Hematopoietic multipotent progenitor cell (in vitro differentiated cells): ENCODE measurements around the gene TPK1. TPM values are rescaled to one million over a fixed set of nuclear protein-coding genes. Genes with fewer than 3 reads are reported as not detected.

Source experiments
- DNase-seq, 3 donors: peaks; one replicate each; pipeline ENCODE4 v3.0.0-alpha.2; 2011 to 2015; ENCODE audit warnings: low read depth in 2 of 3, low spot score in 2 of 3
- total RNA-seq: library from RNA; depleted of rRNA; stranded (reverse); fragments of >200 nt; gene quantifications from one replicate; pipeline ENCODE4 v1.2.3, GENCODE V29; 2012

The TPK1 gene
- total RNA-seq, 1 donor: 23.4 TPM

DNA sequence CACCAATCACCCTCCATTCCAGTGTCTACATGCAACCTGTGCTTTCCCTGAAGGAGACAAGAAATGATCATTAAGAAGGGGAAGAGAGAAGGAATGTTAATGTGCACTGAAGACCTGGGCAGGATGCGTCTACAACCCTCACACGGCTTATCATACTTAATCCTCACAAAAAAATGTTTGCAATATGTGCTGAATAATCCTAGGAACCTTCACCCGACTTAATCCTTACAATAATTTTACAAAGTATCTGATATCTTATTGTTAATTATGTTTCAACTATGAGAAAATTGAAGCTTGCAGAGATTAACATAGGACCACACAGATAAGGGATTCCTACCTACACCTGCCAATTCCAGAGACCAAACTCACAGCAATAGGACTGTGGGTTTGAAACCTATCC, 287.3 kb downstream of the TPK1 start:
- no peak for DNase-seq

DNA sequence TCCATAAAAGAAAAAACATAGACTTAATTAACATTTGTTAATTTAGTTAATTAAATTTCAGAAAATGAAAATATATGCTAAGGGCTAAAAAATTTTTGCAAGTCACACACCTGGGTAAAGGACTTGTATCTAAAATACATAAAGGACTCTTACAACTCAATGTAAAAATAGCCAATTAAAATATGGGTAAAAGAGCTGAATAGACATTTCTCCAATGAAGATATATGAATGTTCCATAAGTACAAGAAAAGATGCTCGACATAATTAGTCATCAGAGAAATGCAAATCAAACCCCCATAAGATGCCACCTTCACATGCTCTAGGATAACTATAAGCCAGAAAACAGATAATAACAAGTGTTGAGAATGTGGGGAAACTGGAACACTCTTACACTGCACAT, 288.0 kb downstream of the TPK1 start:
- no peak for DNase-seq

DNA sequence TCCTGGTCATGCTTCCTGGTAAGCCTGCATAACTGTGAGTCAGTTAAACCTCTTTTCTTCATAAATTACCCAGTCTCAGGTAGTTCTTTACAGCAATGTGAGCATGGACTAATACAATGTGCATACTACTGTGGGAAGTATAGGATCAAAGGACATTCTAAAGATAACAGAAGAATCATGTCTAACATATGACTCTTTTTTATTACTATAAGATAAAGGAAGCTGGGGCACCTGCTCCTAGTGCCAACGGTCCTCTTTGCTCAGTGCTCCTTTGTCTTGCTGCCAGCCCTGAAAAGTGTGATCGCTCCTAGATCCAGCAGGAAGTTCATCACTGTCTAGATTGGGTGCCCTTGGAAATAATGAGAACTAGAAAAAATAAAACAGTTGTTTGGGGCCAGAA, 289.1 kb downstream of the TPK1 start:
- no peak for DNase-seq

DNA sequence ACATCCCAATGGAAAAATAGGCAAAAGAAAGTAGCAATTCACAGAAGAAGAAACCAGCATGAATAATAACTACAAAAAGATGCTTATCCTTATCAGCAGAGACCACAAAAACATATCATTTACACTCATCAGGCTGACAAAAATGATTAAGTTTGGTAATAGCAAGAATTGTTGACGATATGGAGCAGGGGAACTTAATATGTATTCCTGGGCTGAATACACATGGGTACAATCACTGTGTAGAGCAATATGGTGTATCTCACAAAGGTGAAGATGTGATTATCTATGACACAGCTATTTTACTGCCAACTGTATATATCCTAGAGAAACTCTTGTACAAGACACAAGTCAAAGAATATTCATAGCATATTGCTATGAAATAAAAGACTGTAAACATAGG, 290.5 kb downstream of the TPK1 start:
- DNase-seq: no peak

DNA sequence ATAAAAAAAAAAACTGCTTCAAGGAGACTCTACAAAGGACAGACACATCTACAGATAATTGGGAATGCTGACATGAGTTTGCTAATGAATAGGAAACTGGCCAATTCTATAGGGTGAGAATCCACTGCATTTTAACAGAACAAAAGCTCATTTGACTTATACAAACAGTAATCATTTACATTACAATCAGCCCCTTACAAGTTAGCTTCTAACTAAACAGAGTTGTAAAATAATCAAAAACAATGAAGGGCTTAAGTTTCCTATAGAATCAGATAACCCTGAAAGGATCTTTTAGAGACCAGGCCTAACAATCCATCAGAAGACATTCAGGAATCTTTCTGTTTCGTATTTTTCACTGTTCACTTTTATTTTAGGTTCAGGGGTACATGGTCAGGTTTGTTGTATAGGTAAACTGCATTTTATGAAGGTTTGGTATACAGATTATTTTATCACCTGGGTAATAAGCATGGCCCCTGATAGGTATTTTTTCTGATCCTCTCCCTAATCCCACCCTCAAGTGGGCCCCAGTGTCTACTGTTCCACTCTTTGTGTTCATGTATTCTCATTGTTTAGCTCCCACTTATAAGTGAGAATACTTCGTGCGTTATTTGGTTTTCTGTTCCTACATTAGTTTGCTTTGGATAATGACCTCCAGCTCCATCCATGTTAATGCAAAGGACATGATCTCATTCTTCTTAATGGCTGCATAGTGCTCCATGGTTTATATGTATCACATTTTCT, 301.0 kb downstream of the TPK1 start:
- no peak for DNase-seq

DNA sequence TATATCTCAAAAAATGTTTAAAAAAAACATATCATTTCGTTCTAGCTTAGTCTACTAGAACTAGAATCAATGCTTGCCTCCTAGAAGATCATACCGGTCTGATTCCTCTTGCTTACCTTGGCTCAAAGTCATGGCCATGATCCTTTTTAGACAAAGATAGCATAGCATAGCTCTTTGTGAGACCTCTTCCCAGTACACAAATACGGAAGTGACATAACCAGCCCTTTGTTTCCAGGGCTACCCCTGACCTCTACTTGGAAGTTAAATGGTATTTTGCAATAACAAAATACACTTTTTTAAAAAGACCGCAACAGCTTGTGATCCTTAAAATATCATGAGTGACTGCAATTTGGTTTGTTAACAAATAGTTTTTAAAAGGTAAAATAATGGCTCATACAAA, 301.7 kb downstream of the TPK1 start:
- DNase-seq: no peak

DNA sequence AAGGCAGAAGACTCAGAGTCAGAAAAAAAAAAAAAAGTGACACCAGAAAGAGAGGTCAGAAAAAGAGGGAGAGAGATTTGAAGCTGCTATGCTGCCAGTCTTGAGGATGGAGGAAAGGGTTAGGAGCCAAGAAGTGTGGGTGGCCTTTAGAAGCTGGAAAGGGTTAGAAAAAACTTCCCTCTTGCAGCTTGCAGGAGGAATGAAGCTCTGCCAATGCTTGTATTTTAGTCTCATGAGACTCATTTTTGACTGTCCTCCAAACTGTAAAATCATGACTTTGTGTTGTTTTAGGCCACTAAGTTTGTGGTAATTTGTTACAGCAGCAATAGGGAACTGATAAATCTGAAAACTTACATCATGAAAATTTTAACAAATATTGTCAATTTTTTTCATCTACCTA, 304.7 kb downstream of the TPK1 start:
- no peak for DNase-seq

DNA sequence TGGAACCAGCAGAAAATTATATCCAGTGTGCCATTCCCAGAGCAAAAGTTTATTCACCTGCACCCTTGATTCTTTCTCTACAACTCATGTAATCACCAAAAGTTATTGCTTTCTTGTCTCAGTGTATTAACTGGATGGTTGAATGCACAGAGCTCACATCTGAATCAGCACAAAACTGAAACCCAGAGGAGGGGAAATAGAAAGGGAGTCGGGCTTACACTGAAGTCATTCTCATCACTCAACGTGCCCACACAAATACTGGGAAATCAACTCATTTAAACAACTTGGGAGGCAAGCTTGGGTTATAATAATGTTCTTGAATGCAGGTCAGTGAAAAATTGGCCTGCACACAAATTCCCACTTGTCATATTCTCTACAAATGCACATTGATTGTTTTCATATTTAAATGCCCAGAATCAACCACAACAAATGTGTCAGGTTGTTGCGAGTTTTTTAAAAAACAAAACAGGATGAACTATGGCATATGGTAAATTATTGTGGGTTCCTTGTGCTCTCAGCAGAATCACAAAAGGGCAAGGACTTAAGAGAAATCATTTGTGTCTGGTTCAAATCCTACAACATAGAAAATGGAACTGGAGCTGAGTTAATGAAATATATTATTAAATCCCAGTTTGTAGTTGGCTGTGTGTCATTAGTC, 306.5 kb downstream of the TPK1 start:
- DNase-seq: no peak

DNA sequence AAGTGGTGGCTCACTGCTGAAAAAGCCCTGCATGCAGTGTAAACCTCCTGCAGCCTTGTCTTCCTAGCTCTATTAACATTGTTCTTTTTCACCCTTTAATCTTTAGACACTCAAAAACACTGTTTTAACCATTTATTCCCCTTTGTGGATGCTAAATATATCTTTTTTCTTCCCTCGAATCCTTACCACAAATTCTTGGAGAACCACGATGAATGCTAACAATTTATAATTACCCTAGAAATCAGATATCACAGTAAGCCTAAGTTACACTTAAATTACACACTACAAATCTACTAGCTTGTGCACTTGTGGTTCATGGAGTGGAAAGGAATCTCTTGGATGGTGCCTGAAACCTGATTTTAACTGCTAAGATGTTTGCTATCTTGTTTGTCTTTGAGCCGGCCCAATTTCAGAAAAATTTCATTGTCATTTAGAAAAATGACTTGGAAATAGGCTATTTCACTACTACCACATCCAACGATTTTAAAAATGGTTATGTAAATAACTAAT, 307.3 kb downstream of the TPK1 start:
- no peak for DNase-seq

DNA sequence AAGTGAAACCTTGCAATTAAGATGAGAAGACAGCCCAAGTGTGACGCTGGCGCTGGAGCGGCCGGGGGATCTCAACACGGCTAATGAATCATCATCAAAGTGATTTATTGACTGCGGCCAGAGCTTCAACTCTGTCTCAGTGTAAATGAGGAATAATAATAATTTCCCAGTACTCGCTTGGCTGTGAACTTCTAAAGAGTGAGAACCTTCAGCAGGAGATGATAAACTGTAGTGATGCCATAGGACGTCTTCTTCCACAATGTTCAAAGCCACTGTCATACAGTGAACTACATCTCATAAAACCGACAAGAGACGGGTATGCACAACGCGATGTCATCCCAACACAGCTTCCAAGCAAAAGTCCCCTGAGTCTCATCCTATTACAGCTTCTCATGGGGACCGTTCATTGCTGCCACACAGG, 308.8 kb downstream of the TPK1 start:
- DNase-seq: no peak

DNA sequence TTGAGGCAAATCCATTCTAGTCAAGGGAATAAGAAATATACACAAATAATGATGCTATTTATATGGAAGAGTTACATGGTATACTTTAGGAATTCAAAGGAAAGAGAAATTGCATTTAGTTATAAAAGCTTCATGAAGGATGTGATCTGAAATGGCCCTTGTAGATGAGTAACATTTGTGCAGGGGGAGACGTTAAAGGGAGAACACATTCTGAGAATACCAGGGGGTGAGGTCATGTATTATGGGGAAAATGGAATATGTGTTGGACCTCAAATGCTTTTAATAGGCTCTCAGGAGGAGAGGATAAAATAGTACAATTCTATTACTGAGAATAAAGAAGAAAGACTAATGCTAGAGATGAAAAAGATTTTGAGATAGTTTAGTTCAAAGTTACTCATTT, 309.9 kb downstream of the TPK1 start:
- DNase-seq: no peak

DNA sequence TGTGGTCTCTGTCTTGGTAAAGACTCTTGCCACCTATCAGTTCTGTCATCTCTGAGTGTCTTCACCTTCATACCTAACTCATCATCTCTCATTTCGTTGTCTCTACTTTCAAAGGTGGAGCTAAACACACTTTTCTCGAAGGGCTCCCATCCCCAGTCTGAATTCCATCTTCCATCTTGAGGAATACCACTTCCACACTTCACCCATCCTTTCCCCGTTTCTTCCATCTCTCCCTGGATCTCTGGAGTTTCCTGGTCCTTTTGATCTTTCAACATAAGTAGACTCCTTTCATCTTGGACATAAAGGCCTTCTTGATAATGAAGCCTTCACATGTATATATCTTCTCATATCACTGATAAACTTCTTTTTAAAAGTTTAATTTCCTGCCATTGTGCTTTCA, 311.6 kb downstream of the TPK1 start:
- no peak for DNase-seq

DNA sequence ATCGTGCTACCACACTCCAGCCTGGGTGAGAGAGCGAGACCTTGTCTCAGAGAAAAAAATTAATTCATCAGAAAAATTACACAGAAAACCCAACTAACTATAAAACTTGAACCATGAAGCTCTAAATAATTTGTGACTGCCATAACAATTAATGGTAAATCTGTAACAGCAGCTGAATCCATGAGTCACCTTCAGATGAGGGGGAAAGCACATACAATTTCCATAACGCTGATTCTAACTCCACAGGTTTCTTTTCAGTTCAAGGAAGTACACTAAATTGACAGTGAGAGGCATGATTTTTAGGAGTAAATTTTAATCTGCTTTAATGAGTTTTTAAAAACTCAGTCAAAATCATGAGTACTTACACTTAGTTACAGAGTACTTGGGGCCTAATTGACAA, 312.2 kb downstream of the TPK1 start:
- no peak for DNase-seq

DNA sequence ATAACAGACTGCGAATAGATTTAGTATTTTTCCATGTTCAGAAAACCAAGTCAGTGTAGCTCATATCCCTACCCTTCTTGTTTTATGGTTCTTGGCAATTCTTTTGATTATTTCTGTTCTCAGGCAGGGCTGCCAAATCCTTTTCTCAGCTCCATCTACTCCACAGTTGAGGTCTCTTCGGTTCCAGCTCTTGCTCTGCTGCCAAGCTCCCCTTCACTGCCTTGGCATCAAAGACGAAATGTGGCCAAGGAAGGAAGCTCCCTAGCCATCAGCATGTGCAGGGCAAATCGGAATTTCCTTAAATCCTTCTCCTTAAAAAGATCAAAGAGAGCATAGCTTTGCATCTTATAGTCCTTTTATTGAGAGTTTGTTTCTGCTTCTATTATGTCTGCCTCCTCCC, 315.9 kb downstream of the TPK1 start:
- no peak for DNase-seq

DNA sequence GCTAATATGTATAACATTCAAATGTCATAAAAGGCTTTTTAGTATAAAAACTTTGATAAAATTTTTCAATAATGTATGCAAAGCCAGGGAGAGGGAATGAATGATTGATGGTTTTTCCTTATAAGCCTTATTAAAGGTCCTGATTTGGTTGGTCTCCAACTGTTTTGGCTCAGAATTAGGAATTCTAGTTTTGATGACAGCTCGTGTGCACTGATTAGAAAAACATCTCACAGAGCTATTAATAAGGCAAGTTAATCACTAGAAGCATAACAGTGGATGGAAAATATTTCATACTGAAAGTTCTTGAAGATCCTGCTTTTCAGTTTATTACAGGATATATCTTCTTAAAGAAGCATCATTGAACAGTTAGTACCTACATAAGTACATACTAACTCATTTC, 317.5 kb downstream of the TPK1 start:
- no peak for DNase-seq

DNA sequence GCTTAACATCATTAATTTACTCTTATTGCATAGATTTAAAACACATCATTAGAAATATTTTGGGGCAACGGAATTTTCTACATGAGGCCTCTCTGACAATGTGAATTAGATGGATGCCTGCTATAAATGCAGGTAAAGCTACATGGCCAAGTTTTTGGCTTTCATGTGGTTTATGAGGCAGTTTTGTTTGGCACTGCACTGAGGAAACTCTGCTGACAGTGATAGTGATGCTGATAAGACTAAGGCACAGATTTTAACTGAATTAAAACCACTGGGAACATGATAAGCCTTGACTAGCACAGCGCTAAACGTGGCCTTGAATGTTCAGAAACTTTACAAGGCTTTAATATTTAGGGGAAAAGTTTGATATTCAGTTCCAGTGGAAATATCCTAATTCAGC, 318.1 kb downstream of the TPK1 start:
- DNase-seq: peak in 1 of 3 donors; percentile 12

DNA sequence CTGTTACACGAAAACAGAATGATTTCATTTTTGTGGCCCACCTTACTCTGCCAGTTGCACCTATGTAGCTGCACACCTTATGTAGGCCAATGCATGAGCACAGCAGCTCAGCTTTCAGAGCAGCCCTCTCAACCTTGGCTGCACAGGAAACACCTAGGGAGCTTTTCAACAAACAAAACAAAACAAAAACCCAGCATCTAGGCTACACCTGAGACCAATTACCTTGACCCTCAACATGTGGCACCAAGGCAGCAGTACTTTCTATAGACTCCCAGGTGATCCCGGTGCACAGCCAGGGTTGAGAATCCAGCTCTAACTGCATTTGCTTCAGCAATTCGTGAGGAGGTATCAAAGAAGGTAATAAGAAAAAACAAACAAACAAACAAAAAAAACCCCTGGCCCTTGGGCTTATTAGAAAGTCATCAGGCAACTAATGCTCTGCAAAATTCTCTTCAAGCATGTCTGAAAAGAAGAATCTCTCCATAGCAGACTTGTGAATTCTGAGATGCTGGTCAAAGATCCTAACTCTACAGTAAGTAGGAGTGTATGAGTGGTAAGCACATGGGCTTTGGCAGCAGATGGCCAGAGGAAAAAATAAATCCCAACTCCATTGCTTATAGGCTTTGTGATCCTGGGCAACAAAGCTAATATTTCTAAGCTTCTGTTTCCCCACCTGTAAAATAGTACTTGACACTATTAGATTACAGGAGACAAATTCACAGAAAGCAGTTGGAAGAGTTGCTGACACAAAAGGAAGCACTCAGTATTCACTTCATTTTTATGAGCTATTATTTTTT, 318.9 kb downstream of the TPK1 start:
- DNase-seq: no peak

DNA sequence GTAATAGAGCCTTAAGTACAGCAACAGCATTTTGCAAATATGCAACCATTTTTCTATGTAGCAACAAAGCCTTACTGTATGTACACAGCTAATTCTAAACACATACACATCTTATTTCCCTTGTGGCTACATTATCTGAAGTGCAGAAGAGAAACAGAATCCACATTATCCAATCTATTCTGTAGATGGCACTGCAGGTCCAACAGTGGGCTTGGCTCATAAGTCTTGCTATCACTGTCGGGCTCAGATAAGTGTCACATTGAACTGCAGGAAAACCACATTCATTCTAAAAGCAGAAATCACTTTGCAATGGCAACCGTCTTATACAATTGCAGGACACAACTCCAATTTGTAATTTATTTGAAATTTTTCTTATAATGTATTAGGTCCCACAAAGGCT, 322.5 kb downstream of the TPK1 start:
- DNase-seq: peak in 2 of 3 donors; percentile 78 to 93

DNA sequence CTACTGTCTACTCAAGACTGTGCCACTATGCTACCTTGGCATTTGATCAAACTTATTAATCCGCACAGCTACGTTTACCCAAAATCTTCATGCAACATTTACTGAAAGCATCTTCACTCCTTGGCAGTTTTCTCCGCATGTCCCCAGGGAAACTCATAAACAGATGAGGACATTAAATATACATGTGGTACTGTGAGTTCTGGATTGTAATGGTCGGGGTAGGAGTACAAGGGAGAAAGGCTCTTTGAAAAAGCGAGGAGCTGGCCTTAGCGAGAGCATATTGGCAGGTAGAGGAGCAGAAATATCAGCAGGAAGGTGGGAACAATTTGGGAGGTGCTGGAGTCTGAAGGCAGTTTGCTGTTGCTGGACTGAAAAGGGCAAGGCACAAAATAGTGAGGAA, 325.2 kb downstream of the TPK1 start:
- DNase-seq: no peak

DNA sequence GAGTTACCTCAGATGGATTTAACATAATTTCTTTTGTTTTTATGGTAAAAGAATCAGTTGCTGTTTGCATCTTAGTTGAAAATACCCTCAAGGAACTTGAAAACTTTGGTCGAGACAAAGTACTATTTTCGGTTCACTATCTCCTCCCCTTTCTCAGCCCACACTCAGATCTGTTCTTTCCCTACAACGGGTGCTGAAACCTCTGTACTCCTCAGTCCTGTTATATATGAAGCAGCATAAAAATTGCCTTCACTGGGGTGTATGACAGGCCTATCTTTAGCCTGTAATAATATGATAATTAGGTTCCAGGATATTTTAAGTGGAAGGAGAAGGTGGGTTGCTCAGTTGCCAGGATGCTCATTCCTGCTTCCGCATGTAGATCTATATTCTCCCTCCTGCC, 327.2 kb downstream of the TPK1 start:
- no peak for DNase-seq

DNA sequence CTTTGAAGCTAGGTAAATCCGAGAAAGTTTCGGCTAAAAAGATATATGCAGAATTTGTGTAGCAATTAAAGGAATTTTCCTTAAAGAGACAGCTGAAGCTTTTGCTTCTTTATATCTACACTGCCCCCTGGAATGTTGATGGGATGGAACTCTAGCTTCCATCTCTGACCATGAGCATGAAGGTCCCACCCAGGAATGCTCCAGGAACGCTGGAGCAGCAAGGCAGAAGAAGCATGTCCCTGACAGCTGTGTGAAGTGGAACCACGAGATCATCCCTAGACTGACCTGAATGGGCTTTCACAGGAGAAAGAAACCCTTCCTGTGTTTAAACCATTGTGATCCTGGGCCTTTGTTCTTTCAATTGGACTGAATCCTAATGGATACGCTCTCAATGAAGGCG, 332.6 kb downstream of the TPK1 start:
- no peak for DNase-seq

DNA sequence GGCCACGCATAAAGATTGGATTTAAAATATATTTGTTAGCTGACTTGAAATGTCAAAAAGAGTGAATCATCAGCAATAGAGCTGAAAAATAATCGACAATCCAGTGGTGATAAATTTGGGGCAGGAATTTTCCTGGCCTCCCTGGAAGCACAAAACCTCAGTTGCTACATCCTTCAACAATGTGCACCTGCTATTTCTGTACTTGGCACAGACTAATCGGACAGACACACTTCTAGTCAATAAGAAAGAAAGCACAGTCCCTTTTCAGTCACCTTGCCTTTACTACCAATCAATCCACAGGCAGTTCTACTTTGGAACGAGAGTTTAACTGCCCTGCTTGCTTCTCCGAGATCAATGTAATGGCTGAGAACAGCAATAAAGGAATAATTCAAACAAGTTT, 335.6 kb downstream of the TPK1 start:
- DNase-seq: no peak
